Bronchial epithelial cell (primary cell): ENCODE data around the gene LRRC4. TPM values are rescaled to one million over a fixed set of nuclear protein-coding genes. Genes with fewer than 3 reads are reported as not detected.

ENCODE experiments used
- DNase-seq: peaks from one replicate; pipeline ENCODE4 v3.0.0-alpha.2; 2010; ENCODE audit warnings: low read depth
- FAIRE-seq: peaks from 2 replicates; lab custom pipeline; 2011; peaks lifted over from hg19 to GRCh38; lab: Jason Lieb, UNC
- H3K27me3 ChIP-seq: 2 replicates; pipeline ENCODE4 v1.5.1; 2011; ENCODE audit warnings: low read length; ENCODE audit not compliant: control insufficient read depth, insufficient read depth
- H3K36me3 ChIP-seq: 2 replicates; pipeline ENCODE4 v1.5.1; 2011; ENCODE audit warnings: low read length; ENCODE audit not compliant: control insufficient read depth, insufficient read depth
- H3K4me3 ChIP-seq: 2 replicates; pipeline ENCODE4 v1.5.1; 2011; ENCODE audit warnings: mild to moderate bottlenecking, low read depth, low read length, control low read depth
- total RNA-seq: library from RNA; depleted of rRNA; stranded (reverse); fragments of >200 nt; gene quantifications from 2 replicates; pipeline ENCODE4 v1.2.1, GENCODE V29; 2014
- TF ChIP-seq, protein P1 (sequence below): IDR thresholded peaks from 2 replicates; pipeline ENCODE4 v1.5.1; 2011; ENCODE audit warnings: mild to moderate bottlenecking, moderate library complexity, low read length, control low read depth, inconsistent platforms; ENCODE audit not compliant: insufficient read depth, severe bottlenecking

LRRC4 gene
- total RNA-seq, 1 donor from 2014 or later = under 0.01 TPM

DNA sequence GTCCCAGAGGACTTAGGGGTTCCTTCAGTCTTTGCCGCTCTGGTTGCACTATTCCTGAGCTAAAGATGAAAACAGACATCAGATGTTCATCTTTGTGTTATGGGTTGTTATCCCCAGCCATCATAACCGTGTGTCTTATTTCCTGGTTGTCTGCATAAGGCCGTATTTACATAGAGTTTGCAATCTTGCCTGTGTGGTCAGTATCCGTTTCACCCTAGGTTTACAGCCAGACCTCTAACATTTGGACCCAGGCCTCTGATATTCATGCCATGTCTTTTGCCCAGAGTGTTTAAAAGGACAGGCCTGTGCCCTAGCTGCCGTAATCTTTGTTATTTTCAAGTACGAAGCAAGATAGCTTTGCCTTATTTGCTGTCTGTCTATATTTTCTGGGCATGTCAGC, 26.6 kb downstream of the LRRC4 start:
- DNase-seq (no peak), FAIRE-seq (no peak)
- H3K36me3 ChIP-seq = peaks cover 1% of the 10 kb centered on the region

DNA sequence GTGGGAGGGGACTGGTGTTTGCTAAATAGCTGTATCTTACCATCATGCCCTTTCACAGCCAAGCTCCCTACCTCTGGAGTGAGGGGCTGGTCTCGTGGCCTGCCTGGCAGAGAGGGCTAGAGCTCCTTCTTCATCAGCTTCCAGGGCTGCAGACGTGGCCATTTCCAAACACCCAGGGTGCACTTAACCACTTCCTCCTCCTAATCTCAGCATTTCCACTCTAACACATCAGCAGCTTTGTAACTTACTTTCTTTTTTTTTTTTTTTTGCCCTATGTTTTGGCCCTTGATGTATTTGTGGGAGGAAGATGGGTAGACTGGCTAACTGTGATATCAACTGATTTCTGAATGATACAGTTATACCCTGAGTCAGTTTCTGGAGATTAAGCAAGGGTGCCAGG, 27.4 kb downstream of the LRRC4 start:
- H3K27me3 ChIP-seq = no peaks in the 10 kb centered on the region

More for the DNA sequence above, 26.6 kb downstream of the LRRC4 start:
- no peak overlapping the region for H3K4me3 ChIP-seq
- H3K27me3 ChIP-seq = no peaks in the 10 kb centered on the region
- TF ChIP-seq, protein P1, sequence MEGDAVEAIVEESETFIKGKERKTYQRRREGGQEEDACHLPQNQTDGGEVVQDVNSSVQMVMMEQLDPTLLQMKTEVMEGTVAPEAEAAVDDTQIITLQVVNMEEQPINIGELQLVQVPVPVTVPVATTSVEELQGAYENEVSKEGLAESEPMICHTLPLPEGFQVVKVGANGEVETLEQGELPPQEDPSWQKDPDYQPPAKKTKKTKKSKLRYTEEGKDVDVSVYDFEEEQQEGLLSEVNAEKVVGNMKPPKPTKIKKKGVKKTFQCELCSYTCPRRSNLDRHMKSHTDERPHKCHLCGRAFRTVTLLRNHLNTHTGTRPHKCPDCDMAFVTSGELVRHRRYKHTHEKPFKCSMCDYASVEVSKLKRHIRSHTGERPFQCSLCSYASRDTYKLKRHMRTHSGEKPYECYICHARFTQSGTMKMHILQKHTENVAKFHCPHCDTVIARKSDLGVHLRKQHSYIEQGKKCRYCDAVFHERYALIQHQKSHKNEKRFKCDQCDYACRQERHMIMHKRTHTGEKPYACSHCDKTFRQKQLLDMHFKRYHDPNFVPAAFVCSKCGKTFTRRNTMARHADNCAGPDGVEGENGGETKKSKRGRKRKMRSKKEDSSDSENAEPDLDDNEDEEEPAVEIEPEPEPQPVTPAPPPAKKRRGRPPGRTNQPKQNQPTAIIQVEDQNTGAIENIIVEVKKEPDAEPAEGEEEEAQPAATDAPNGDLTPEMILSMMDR = no peak

DNA sequence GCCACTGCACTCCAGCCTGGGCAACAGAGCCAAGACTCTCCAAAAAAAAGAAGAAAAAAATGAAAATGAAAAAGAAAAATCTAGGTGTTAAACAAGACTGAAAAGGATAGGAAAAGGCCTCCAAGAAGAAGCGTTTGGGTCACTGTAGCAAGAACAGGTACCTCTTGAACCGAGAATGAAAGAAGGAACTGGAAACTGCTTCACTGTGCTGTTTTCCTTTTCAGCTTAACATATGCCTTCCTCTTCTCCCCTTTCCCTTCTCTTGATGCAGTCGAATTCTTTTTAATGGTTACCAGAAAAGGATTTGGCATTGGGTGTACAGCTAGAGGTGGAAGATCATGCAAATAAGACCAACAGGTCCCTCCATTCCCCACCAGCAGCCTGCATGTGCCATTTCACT, 28.1 kb downstream of the LRRC4 start:
- DNase-seq (no peak), FAIRE-seq (no peak)
- peaks cover 1% of the 10 kb centered on the region for H3K36me3 ChIP-seq

More for the DNA sequence above, 27.4 kb downstream of the LRRC4 start:
- FAIRE-seq (no peak), DNase-seq (no peak)
- Histone ChIP-seq H3K4me3 (no peak overlapping the region), H3K36me3 (peaks cover 1% of the 10 kb centered on the region)
- TF ChIP-seq, protein P1 = no peak

DNA sequence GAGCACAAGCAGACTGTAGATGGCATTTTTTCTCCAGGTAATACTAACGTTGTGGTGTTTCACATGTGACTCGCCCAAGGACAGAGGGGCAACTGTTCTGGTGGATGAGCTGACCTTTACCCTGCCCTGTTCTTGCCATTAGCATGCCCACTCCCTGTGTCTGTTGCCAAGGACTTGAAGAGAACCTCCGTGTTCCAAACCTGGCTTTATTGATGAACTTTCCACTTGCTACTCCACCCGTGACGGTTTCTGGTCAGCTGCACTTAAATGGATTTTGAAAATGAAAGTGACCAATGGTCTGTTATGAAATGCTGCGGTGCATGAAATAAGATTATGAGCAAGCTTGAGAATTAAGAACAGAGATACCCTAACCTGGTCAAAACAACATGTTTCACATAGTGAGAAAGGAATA, 30.4 kb downstream of the LRRC4 start:
- no peak for FAIRE-seq
- no peak for DNase-seq
- no peak overlapping the region for H3K4me3 ChIP-seq
- no peaks in the 10 kb centered on the region for H3K27me3 ChIP-seq
- TF ChIP-seq, protein P1 = no peak
- peaks cover 2% of the 10 kb centered on the region for H3K36me3 ChIP-seq

More for the DNA sequence above, 28.1 kb downstream of the LRRC4 start:
- no peaks in the 10 kb centered on the region for H3K27me3 ChIP-seq
- TF ChIP-seq, protein P1 = no peak
- no peak overlapping the region for H3K4me3 ChIP-seq

DNA sequence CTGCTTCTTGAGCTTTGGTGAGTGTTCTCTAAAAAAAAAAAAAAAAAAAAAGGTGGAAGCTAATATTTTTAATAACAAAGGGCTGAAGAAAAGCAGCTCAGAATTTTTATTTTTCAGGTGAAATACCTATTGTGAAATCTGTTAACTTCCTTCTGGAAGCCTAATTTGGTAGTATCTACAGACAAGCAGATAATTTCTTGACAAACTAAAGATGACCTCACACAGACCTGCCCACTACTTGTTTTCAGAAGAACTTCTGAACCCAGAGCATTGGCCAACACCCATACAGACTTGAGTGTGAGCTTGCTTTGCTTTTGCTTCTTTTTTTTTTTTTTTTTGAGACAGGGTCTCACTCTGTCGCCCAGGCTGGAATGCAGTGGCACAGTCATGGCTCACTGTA, 31.2 kb downstream of the LRRC4 start:
- H3K27me3 ChIP-seq = no peaks in the 10 kb centered on the region
- H3K36me3 ChIP-seq = peaks cover 2% of the 10 kb centered on the region
- TF ChIP-seq, protein P1 = no peak
- DNase-seq = no peak
- FAIRE-seq = no peak
- no peak overlapping the region for H3K4me3 ChIP-seq

DNA sequence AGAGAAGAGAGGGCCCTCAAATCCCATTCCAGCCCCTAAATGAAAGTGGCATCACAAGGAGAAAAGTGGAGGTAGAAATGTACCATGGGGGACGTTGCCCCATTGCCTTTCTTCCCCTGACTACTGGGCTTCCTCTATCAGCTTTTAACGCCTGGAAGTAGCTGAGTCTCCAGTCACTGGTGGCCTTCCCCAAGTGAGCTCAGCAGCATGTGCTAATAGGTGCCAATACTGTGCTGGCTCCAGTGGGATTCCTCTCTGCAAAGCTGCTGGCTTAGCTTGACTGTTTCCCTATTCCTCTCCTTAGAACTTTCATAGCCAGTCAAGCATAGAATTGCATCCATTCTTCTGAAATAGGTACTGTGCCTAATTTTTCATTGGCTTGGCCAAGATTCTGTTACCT, 32.6 kb downstream of the LRRC4 start:
- Histone ChIP-seq H3K27me3 (no peaks in the 10 kb centered on the region), H3K4me3 (no peak overlapping the region), H3K36me3 (peaks cover 4% of the 10 kb centered on the region)
- FAIRE-seq (no peak), DNase-seq (no peak)
- TF ChIP-seq, protein P1 = no peak
